Measurements from ENCODE around the gene FNBP1L.

Gene FNBP1L

DNA sequence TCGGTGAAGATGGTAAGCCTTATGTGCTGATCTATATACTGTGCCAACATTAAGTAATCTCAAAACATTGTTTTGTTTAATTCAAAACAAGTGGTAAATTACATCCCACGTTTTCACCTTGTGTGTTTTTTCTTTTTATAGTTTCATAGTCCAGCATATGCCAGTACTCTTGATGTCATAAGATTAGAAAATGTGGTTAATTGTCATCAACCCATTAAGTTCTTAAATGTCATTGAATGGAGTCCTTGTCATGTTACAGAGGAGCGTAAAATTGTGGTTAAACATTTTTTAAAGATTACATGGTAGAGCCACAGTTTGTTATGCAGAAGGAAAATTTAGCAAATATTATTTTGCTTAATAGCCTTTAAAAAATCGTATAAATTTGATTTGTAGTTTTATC, 93.1 kb downstream of the FNBP1L start:
- H3K18ac ChIP-seq (ENCODE audit: low read length) = no peak overlapping the region
- no peak overlapping the region for H3K23ac ChIP-seq (ENCODE audit: low read length)

DNA sequence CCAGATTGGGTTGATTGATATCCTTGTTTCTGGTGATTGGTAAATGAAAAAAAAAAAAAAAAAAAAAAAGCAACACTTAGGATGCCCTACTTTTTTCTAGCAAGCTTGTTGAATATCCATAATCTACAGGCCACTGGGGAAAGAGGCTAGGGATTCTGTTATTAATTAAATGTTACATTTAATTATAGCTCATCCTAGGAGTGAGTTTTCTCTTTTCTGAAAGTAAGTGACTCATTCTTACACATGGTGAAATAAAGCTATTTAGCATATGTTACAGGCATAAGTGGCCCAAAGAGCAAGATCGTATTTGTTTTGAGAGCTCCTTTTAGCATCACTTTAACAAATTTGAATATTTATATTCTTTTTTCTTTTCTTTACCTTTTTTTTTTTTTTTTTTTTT, 94.5 kb downstream of the FNBP1L start:
- DNase-seq = no peak
- Histone ChIP-seq H4K12ac (ENCODE audit: low read depth, low read length) (no peak overlapping the region), H3K27ac (ENCODE audit: low read depth, low read length) (no peak overlapping the region), H2BK120ac (ENCODE audit: insufficient read depth, low read length, poor library complexity) (no peak overlapping the region), H3K9ac (ENCODE audit: low read length) (no peak overlapping the region), H3K79me1 (ENCODE audit: low read length) (no peaks in the 10 kb centered on the region), H3K79me2 (ENCODE audit: control insufficient read depth, insufficient read depth, low read length, poor library complexity) (no peaks in the 10 kb centered on the region), H2BK12ac (ENCODE audit: low read length) (no peak overlapping the region), H3K9me3 (ENCODE audit: insufficient read depth, low read depth, low read length) (no peaks in the 10 kb centered on the region), H2AK5ac (ENCODE audit: low read length) (no peak overlapping the region), H3K4me1 (ENCODE audit: control insufficient read depth in 1 of 2, insufficient read depth in 2 of 2, low read length in 2 of 2) (no peaks in the 10 kb centered on the region), H3K4ac (ENCODE audit: low read depth, low read length) (no peak overlapping the region), H4K91ac (ENCODE audit: low read depth, low read length) (no peak overlapping the region), H3K36me3 (ENCODE audit: control insufficient read depth in 1 of 2, insufficient read depth in 2 of 2, low read length in 2 of 2) (peaks cover 4% of the 10 kb centered on the region in 2 experiments), H2BK5ac (ENCODE audit: low read depth, low read length, poor library complexity) (no peak overlapping the region), H3K18ac (ENCODE audit: low read length) (no peak overlapping the region), H4K8ac (ENCODE audit: low read depth, low read length) (no peak overlapping the region), H3K14ac (ENCODE audit: low read length) (no peak overlapping the region), H3K4me3 (ENCODE audit: low read depth, low read length) (no peak overlapping the region), H2AFZ (ENCODE audit: insufficient read depth, low read length, poor library complexity) (no peak overlapping the region), H3K23ac (ENCODE audit: low read length) (no peak overlapping the region), H3K4me2 (ENCODE audit: low read length) (no peak overlapping the region), H3K27me3 (ENCODE audit: insufficient read depth, low read length) (no peaks in the 10 kb centered on the region)
- no CpG with 5 or more reads among the region's 1 CpG for WGBS (ENCODE audit: extremely low coverage, insufficient coverage, insufficient read length)

More for the DNA sequence above, 93.1 kb downstream of the FNBP1L start:
- H3K4me1 ChIP-seq (ENCODE audit: control insufficient read depth in 1 of 2, insufficient read depth in 2 of 2, low read length in 2 of 2) = no peaks in the 10 kb centered on the region
- DNase-seq = no peak
- no CpG with 5 or more reads among the region's 4 CpGs for WGBS (ENCODE audit: extremely low coverage, insufficient coverage, insufficient read length)
- H3K27me3 ChIP-seq (ENCODE audit: insufficient read depth, low read length) = no peaks in the 10 kb centered on the region
- no peak overlapping the region for H4K8ac ChIP-seq (ENCODE audit: low read depth, low read length)
- H4K91ac ChIP-seq (ENCODE audit: low read depth, low read length) = no peak overlapping the region
- no peak overlapping the region for H2AK5ac ChIP-seq (ENCODE audit: low read length)
- no peak overlapping the region for H3K9ac ChIP-seq (ENCODE audit: low read length)
- H3K79me1 ChIP-seq (ENCODE audit: low read length) = no peaks in the 10 kb centered on the region
- no peak overlapping the region for H2AFZ ChIP-seq (ENCODE audit: insufficient read depth, low read length, poor library complexity)
- H3K36me3 ChIP-seq (ENCODE audit: control insufficient read depth in 1 of 2, insufficient read depth in 2 of 2, low read length in 2 of 2) = peaks cover 4% of the 10 kb centered on the region in 2 experiments
- no peak overlapping the region for H2BK12ac ChIP-seq (ENCODE audit: low read length)
- H3K4ac ChIP-seq (ENCODE audit: low read depth, low read length) = no peak overlapping the region
- no peak overlapping the region for H3K14ac ChIP-seq (ENCODE audit: low read length)
- H3K4me3 ChIP-seq (ENCODE audit: low read depth, low read length) = no peak overlapping the region
- H3K9me3 ChIP-seq (ENCODE audit: insufficient read depth, low read depth, low read length) = no peaks in the 10 kb centered on the region
- H4K12ac ChIP-seq (ENCODE audit: low read depth, low read length) = no peak overlapping the region
- no peak overlapping the region for H3K27ac ChIP-seq (ENCODE audit: low read depth, low read length)
- H3K79me2 ChIP-seq (ENCODE audit: control insufficient read depth, insufficient read depth, low read length, poor library complexity) = no peaks in the 10 kb centered on the region
- no peak overlapping the region for H3K4me2 ChIP-seq (ENCODE audit: low read length)
- no peak overlapping the region for H2BK5ac ChIP-seq (ENCODE audit: low read depth, low read length, poor library complexity)
- H2BK120ac ChIP-seq (ENCODE audit: insufficient read depth, low read length, poor library complexity) = no peak overlapping the region

DNA sequence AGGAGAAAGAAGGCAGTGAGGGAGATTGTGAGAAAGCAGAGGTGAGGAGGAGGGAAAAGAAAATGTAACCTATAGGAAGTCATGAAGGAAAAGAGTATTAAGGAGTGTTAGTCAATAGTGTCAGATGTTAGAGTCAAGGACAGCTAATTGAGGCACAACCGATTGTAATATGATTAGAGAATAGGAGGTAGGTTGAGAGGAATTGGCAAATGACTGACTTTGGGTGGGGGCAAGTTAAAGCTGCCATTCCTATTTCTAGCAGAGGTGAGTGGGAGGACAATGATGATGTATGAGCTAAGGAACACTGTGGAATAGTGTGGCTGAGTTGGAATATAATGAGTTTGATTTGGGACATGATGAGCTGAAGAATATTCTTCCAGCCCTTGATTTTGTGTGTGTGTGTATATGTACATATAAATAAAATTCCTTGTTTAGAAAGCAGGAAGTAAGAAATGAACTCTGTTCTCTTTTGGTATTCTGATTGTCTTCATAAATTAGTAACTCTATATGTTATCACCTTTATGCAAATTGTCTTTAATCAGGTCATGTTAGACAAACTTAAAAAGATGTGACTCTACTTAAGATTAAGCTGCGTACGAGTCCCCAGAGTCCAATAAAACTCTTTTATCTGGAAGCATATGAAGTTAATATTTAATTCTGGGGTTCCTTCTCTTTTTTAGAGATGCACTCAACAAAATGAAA, 98.4 kb downstream of the FNBP1L start:
- H3K4me1 ChIP-seq (ENCODE audit: control insufficient read depth in 1 of 2, insufficient read depth in 2 of 2, low read length in 2 of 2) = no peaks in the 10 kb centered on the region
- no peak overlapping the region for H3K9ac ChIP-seq (ENCODE audit: low read length)
- H4K91ac ChIP-seq (ENCODE audit: low read depth, low read length) = no peak overlapping the region
- H4K12ac ChIP-seq (ENCODE audit: low read depth, low read length) = no peak overlapping the region
- no peaks in the 10 kb centered on the region for H3K79me2 ChIP-seq (ENCODE audit: control insufficient read depth, insufficient read depth, low read length, poor library complexity)
- H4K8ac ChIP-seq (ENCODE audit: low read depth, low read length) = no peak overlapping the region
- no peak overlapping the region for H3K14ac ChIP-seq (ENCODE audit: low read length)
- peaks cover 10 to 18% of the 10 kb centered on the region in 2 experiments for H3K36me3 ChIP-seq (ENCODE audit: control insufficient read depth in 1 of 2, insufficient read depth in 2 of 2, low read length in 2 of 2)
- no peak for DNase-seq
- no peak overlapping the region for H2BK12ac ChIP-seq (ENCODE audit: low read length)
- no peak overlapping the region for H3K4me2 ChIP-seq (ENCODE audit: low read length)
- H3K4ac ChIP-seq (ENCODE audit: low read depth, low read length) = no peak overlapping the region
- WGBS (ENCODE audit: extremely low coverage, insufficient coverage, insufficient read length) = no CpG with 5 or more reads among the region's 3 CpGs
- no peaks in the 10 kb centered on the region for H3K9me3 ChIP-seq (ENCODE audit: insufficient read depth, low read depth, low read length)
- no peak overlapping the region for H2BK120ac ChIP-seq (ENCODE audit: insufficient read depth, low read length, poor library complexity)
- no peaks in the 10 kb centered on the region for H3K79me1 ChIP-seq (ENCODE audit: low read length)
- H3K27ac ChIP-seq (ENCODE audit: low read depth, low read length) = no peak overlapping the region
- no peak overlapping the region for H2AFZ ChIP-seq (ENCODE audit: insufficient read depth, low read length, poor library complexity)
- H3K4me3 ChIP-seq (ENCODE audit: low read depth, low read length) = no peak overlapping the region
- H3K23ac ChIP-seq (ENCODE audit: low read length) = no peak overlapping the region
- no peak overlapping the region for H3K18ac ChIP-seq (ENCODE audit: low read length)
- H2AK5ac ChIP-seq (ENCODE audit: low read length) = no peak overlapping the region
- no peak overlapping the region for H2BK5ac ChIP-seq (ENCODE audit: low read depth, low read length, poor library complexity)
- no peaks in the 10 kb centered on the region for H3K27me3 ChIP-seq (ENCODE audit: insufficient read depth, low read length)

DNA sequence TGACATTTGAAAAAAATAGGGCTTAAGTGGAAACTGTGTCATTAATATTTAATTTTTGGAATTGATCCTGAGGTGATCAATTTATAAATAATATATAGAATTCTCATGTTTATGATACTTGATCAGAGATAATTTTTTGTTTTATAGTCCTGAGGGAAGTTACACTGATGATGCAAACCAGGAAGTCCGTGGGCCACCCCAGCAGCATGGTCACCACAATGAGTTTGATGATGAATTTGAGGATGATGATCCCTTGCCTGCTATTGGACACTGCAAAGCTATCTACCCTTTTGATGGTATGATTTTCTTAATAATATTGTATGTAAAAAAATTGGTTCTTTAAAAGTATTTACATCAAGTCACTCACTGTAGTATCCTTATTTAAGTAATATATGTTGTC, 101.2 kb downstream of the FNBP1L start:
- Histone ChIP-seq H4K12ac (ENCODE audit: low read depth, low read length) (no peak overlapping the region), H3K4me3 (ENCODE audit: low read depth, low read length) (no peak overlapping the region), H3K27ac (ENCODE audit: low read depth, low read length) (no peak overlapping the region), H2AK5ac (ENCODE audit: low read length) (no peak overlapping the region), H3K4me2 (ENCODE audit: low read length) (no peak overlapping the region), H4K91ac (ENCODE audit: low read depth, low read length) (no peak overlapping the region), H3K36me3 (ENCODE audit: control insufficient read depth in 1 of 2, insufficient read depth in 2 of 2, low read length in 2 of 2) (peaks cover 10 to 27% of the 10 kb centered on the region in 2 experiments), H3K79me1 (ENCODE audit: low read length) (no peaks in the 10 kb centered on the region), H3K79me2 (ENCODE audit: control insufficient read depth, insufficient read depth, low read length, poor library complexity) (no peaks in the 10 kb centered on the region), H2BK120ac (ENCODE audit: insufficient read depth, low read length, poor library complexity) (no peak overlapping the region), H3K4me1 (ENCODE audit: control insufficient read depth in 1 of 2, insufficient read depth in 2 of 2, low read length in 2 of 2) (peaks cover 0 to 2% of the 10 kb centered on the region in 2 experiments), H4K8ac (ENCODE audit: low read depth, low read length) (no peak overlapping the region), H3K27me3 (ENCODE audit: insufficient read depth, low read length) (no peaks in the 10 kb centered on the region), H2AFZ (ENCODE audit: insufficient read depth, low read length, poor library complexity) (no peak overlapping the region), H3K9ac (ENCODE audit: low read length) (no peak overlapping the region), H2BK12ac (ENCODE audit: low read length) (no peak overlapping the region), H3K9me3 (ENCODE audit: insufficient read depth, low read depth, low read length) (no peaks in the 10 kb centered on the region), H2BK5ac (ENCODE audit: low read depth, low read length, poor library complexity) (no peak overlapping the region), H3K4ac (ENCODE audit: low read depth, low read length) (no peak overlapping the region), H3K23ac (ENCODE audit: low read length) (no peak overlapping the region), H3K18ac (ENCODE audit: low read length) (no peak overlapping the region), H3K14ac (ENCODE audit: low read length) (no peak overlapping the region)
- no CpG with 5 or more reads among the region's 1 CpG for WGBS (ENCODE audit: extremely low coverage, insufficient coverage, insufficient read length)
- DNase-seq = no peak

Data from trophoblast cell (in vitro differentiated cells and primary cell).